Stimulated activated CD4-positive, alpha-beta T cell treated with anti-CD3 and anti-CD28 coated beads, Interleukin-15, amount 100 ng/mL, for 1 hour (primary cell): ENCODE measurements around the gene SLC22A23.

ENCODE experiments used
- DNase-seq, 2 donors: peaks; one replicate each; pipeline ENCODE4 v3.0.0-alpha.2; 2020; ENCODE audit warnings: low read depth in 1 of 2, low spot score in 1 of 2

Gene SLC22A23

GRCh38 chr6:3406362-3406821 lies 50.5 kb downstream of the SLC22A23 start:
- DNase-seq, result no peak

GRCh38 chr6:3405679-3406078 lies 51.2 kb downstream of the SLC22A23 start:
- no peak for DNase-seq

GRCh38 chr6:3405182-3405518 lies 51.7 kb downstream of the SLC22A23 start:
- DNase-seq, result no peak

GRCh38 chr6:3403238-3404173 lies 53.3 kb downstream of the SLC22A23 start:
- DNase-seq, result no peak

GRCh38 chr6:3402310-3403237 lies 54.3 kb downstream of the SLC22A23 start:
- DNase-seq, result no peak

- DNase-seq, result no peak
These were observed 56.7 kb downstream of the SLC22A23 start for GRCh38 chr6:3400162-3400561.

GRCh38 chr6:3398755-3399696 lies 57.8 kb downstream of the SLC22A23 start:
- no peak for DNase-seq

GRCh38 chr6:3398165-3398562 lies 58.7 kb downstream of the SLC22A23 start:
- DNase-seq, result no peak

GRCh38 chr6:3397229-3398164 lies 59.4 kb downstream of the SLC22A23 start:
- no peak for DNase-seq

- no peak for DNase-seq
These were observed 60.2 kb downstream of the SLC22A23 start for GRCh38 chr6:3396503-3397180.

- DNase-seq, result no peak
These were observed 62.2 kb downstream of the SLC22A23 start for GRCh38 chr6:3394671-3395070.

GRCh38 chr6:3393836-3394202 lies 63.0 kb downstream of the SLC22A23 start:
- DNase-seq, result no peak

GRCh38 chr6:3392930-3393835 lies 63.7 kb downstream of the SLC22A23 start:
- DNase-seq, result no peak

- no peak for DNase-seq
These were observed 64.9 kb downstream of the SLC22A23 start for GRCh38 chr6:3391902-3392458.

GRCh38 chr6:3390698-3391097 lies 66.2 kb downstream of the SLC22A23 start:
- DNase-seq, result no peak

- no peak for DNase-seq
These were observed 67.3 kb downstream of the SLC22A23 start for GRCh38 chr6:3389390-3390167.

- no peak for DNase-seq
These were observed 68.1 kb downstream of the SLC22A23 start for GRCh38 chr6:3388786-3389185.
